ENCODE data around the gene MED27. TPM values are rescaled to one million over a fixed set of nuclear protein-coding genes. Genes with fewer than 3 reads are reported as not detected.

The MED27 gene
- total and polyA plus RNA-seq, 2 experiments from 2014 or later: 21.4 to 41.1 TPM

DNA sequence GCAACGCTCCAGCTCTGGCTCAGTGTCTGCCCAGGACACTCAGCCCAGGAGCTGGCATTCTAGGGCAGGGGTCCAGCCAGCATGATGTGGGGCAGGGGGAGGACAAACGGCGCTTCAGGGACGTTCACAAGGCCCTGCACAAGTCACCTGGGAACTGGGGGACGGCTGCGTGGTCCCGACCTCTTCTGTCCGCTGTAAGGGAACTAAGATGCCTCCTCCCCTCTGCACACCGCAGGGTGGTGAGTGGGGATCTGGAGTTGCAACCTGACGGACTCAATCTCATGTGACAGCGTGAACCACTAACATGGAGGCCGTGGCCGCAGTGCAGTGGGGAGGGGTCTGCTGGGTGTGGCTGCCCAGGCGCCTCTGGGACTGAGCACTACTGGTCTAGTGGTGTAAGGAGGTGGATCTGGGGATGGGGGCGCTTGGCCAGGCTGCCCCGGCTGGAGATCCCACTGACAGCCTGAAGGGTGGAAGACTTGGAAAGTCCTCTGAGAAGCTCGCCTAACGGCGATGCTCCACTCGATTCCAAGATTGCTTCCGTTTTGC, 251.8 kb downstream of the MED27 start:
- no peaks in the 10 kb centered on the region for H3F3A ChIP-seq (ENCODE audit: insufficient read depth)
- H3K9me2 ChIP-seq (ENCODE audit: insufficient read depth): no peaks in the 10 kb centered on the region
- DNase-seq: no peak
- in situ Hi-C loops (cut with MboI): no loop called here
- no peaks in the 10 kb centered on the region for H3K36me3 ChIP-seq (ENCODE audit: low read depth)
- H3K4me3 ChIP-seq: no peak overlapping the region
- H3K9ac ChIP-seq: no peak overlapping the region
- no peaks in the 10 kb centered on the region for H4K20me1 ChIP-seq (ENCODE audit: insufficient read depth)
- no peaks in the 10 kb centered on the region for H3K4me1 ChIP-seq (ENCODE audit: insufficient read depth)
- H3K9me3 ChIP-seq (ENCODE audit: low read depth): no peaks in the 10 kb centered on the region
- H3K27ac ChIP-seq: no peak overlapping the region
- H2AFZ ChIP-seq: no peak overlapping the region
- peaks cover 55% of the 10 kb centered on the region for H3K27me3 ChIP-seq (replicated peaks; ENCODE audit: insufficient read depth)
- H3K79me2 ChIP-seq (ENCODE audit: insufficient read depth): no peaks in the 10 kb centered on the region
- no peak overlapping the region for H3K4me2 ChIP-seq (ENCODE audit: unreplicated experiment)
- TF ChIP-seq EZH2 (IDR thresholded peaks at IDR 0.05; ENCODE audit: insufficient read depth, poor library complexity, severe bottlenecking): no peak
- TF ChIP-seq EZH2phosphoT487 (IDR thresholded peaks at IDR 0.05; ENCODE audit: insufficient read depth, low read depth): no peak
- 43 to 44% methylated on average over 20 to 21 of the region's 21 CpGs for WGBS, 2 experiments (ENCODE audit: low coverage in 1 of 2, low lambda C conversion rate in 2 of 2, missing lambda C conversion rate in 2 of 2)

DNA sequence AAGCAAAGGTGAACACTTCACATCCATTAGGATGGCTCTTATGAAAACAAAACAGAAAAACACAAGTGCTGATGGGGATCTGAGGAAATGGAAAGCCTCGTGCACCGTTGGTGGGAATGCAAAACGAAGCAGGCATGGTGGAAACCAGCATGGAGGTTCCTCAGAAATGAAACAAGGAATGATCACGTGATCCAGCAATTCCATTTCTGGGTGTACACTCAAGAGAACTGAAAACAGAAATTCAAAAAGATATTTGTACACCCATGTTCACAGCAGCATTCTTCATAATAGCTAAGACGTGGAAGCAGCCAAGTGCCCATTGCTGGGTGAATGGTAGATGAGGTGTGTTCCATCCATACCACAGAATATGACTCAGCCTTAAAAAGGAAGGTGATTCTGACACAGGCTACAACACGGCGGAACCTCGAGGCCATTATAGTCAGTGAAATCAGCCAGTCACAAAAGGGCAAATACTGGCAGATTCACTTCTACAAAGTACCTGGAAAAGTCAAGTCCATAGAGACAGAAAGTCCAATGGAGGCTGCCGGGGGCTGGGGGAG, 252.6 kb downstream of the MED27 start:
- Histone ChIP-seq H3K4me1 (ENCODE audit: insufficient read depth) (no peaks in the 10 kb centered on the region), H3K4me2 (ENCODE audit: unreplicated experiment) (no peak overlapping the region), H3K9ac (no peak overlapping the region), H3K79me2 (ENCODE audit: insufficient read depth) (no peaks in the 10 kb centered on the region), H3K27ac (no peak overlapping the region), H3F3A (ENCODE audit: insufficient read depth) (no peaks in the 10 kb centered on the region), H3K36me3 (ENCODE audit: low read depth) (no peaks in the 10 kb centered on the region), H3K4me3 (no peak overlapping the region), H3K9me3 (ENCODE audit: low read depth) (no peaks in the 10 kb centered on the region), H2AFZ (no peak overlapping the region), H3K27me3 (replicated peaks; ENCODE audit: insufficient read depth) (peaks cover 57% of the 10 kb centered on the region), H4K20me1 (ENCODE audit: insufficient read depth) (no peaks in the 10 kb centered on the region), H3K9me2 (ENCODE audit: insufficient read depth) (no peaks in the 10 kb centered on the region)
- WGBS, 2 experiments (ENCODE audit: low coverage in 1 of 2, low lambda C conversion rate in 2 of 2, missing lambda C conversion rate in 2 of 2): 54% methylated on average over 9 of the region's 9 CpGs
- no peak for DNase-seq
- in situ Hi-C loops (cut with MboI): no loop called here
- TF ChIP-seq EZH2 (IDR thresholded peaks at IDR 0.05; ENCODE audit: insufficient read depth, poor library complexity, severe bottlenecking): no peak
- TF ChIP-seq EZH2phosphoT487 (IDR thresholded peaks at IDR 0.05; ENCODE audit: insufficient read depth, low read depth): no peak

DNA sequence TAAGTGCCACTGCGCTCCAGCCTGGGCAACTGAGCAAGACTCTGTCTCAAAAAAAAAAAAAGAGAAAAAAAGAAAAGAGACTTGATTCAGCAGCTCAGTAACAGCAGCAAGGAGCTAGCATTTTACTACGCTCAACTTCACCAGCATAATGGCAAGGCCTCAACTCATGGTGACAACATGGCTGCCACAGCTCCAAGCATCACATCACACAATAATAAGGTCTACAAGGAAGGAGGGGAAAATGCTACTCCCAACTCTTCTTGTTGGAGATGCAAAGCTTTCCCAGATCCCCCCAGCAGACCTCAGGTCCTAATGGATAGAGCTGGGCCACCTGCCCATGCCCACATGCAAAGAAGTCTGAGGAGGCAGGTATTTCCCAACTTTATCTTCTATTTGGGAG, 253.6 kb downstream of the MED27 start:
- H4K20me1 ChIP-seq (ENCODE audit: insufficient read depth): no peaks in the 10 kb centered on the region
- no peaks in the 10 kb centered on the region for H3K4me1 ChIP-seq (ENCODE audit: insufficient read depth)
- H3K9me2 ChIP-seq (ENCODE audit: insufficient read depth): no peaks in the 10 kb centered on the region
- no peak for DNase-seq
- H3K9me3 ChIP-seq (ENCODE audit: low read depth): no peaks in the 10 kb centered on the region
- no peak overlapping the region for H3K4me2 ChIP-seq (ENCODE audit: unreplicated experiment)
- H3F3A ChIP-seq (ENCODE audit: insufficient read depth): no peaks in the 10 kb centered on the region
- no peak overlapping the region for H3K4me3 ChIP-seq
- H3K27ac ChIP-seq: no peak overlapping the region
- peaks cover 63% of the 10 kb centered on the region for H3K27me3 ChIP-seq (replicated peaks; ENCODE audit: insufficient read depth)
- WGBS, 2 experiments (ENCODE audit: low coverage in 1 of 2, low lambda C conversion rate in 2 of 2, missing lambda C conversion rate in 2 of 2): 69 to 71% methylated on average over 2 of the region's 2 CpGs
- H3K79me2 ChIP-seq (ENCODE audit: insufficient read depth): no peaks in the 10 kb centered on the region
- H2AFZ ChIP-seq: no peak overlapping the region
- no peaks in the 10 kb centered on the region for H3K36me3 ChIP-seq (ENCODE audit: low read depth)
- H3K9ac ChIP-seq: no peak overlapping the region
- no peak for TF ChIP-seq EZH2phosphoT487 (IDR thresholded peaks at IDR 0.05; ENCODE audit: insufficient read depth, low read depth)
- no peak for TF ChIP-seq EZH2 (IDR thresholded peaks at IDR 0.05; ENCODE audit: insufficient read depth, poor library complexity, severe bottlenecking)
- in situ Hi-C loops (cut with MboI): no loop called here

DNA sequence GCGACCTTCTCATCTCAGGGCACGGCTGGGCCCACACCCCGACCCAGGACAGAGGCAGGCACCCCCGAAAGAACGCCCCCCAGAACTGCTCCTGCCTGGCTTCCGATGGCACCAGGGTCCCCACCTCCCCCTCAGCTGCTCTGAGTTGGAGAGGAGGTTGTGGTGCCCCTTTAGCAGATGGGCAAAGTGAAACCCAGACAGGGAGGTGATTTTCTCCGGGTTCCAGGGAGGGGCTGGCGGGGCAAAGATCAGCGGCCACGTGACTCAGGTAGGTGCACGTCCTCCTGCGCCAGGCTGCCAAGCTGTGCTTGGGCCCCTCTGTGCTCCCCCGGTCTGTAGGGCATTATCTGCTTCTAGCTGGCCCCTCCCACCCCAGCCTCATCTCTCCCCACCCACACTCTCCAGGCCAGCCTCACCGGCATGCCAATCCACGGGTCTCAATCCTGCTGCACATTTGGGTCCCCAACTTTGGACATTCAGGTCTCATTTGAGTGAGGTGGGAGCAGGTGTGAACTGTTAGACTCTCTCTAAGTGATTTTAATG, 254.6 kb downstream of the MED27 start:
- Histone ChIP-seq H3K36me3 (ENCODE audit: low read depth) (no peaks in the 10 kb centered on the region), H3K27me3 (replicated peaks; ENCODE audit: insufficient read depth) (peaks cover 70% of the 10 kb centered on the region)

More for the DNA sequence above, 254.6 kb downstream of the MED27 start:
- Histone ChIP-seq H3K27ac (no peak overlapping the region), H3K4me3 (no peak overlapping the region), H4K20me1 (ENCODE audit: insufficient read depth) (no peaks in the 10 kb centered on the region), H3K9me3 (ENCODE audit: low read depth) (no peaks in the 10 kb centered on the region), H3F3A (ENCODE audit: insufficient read depth) (no peaks in the 10 kb centered on the region), H3K79me2 (ENCODE audit: insufficient read depth) (no peaks in the 10 kb centered on the region), H3K4me2 (ENCODE audit: unreplicated experiment) (no peak overlapping the region), H3K9ac (no peak overlapping the region), H3K4me1 (ENCODE audit: insufficient read depth) (no peaks in the 10 kb centered on the region), H2AFZ (no peak overlapping the region), H3K9me2 (ENCODE audit: insufficient read depth) (no peaks in the 10 kb centered on the region)
- in situ Hi-C loops (cut with MboI): no loop called here
- TF ChIP-seq EZH2phosphoT487 (IDR thresholded peaks at IDR 0.05; ENCODE audit: insufficient read depth, low read depth) (no peak), EZH2 (IDR thresholded peaks at IDR 0.05; ENCODE audit: insufficient read depth, poor library complexity, severe bottlenecking) (no peak)
- no peak for DNase-seq
- WGBS, 2 experiments (ENCODE audit: low coverage in 1 of 2, low lambda C conversion rate in 2 of 2, missing lambda C conversion rate in 2 of 2): 59 to 68% methylated on average over 11 to 15 of the region's 15 CpGs
